OCI-LY3 (cell line): Measurements from ENCODE around the gene CDPF1.

Experiments used
- H2AFZ ChIP-seq: fragments of 200-600, 300-600 bp; shearing (Covaris generic); 2 replicates; pipeline ENCODE4 v1.6.0; 2014; ENCODE audit warnings: antibody characterized with exemption, low read depth, low read length
- H3K27ac ChIP-seq: fragments of 200-600, 300-600 bp; sonication (generic); 2 replicates; pipeline ENCODE4 v1.5.1; 2014; ENCODE audit warnings: mild to moderate bottlenecking, low read length, moderate library complexity, mixed read lengths
- H3K27me3 ChIP-seq: fragments of 200-600, 300-600 bp; sonication (generic); 2 replicates; pipeline ENCODE4 v1.6.1; 2014; ENCODE audit warnings: low read depth, low read length, mixed read lengths
- H3K36me3 ChIP-seq: fragments of 200-600, 300-600 bp; sonication (generic); replicated peaks from 2 replicates; pipeline ENCODE3; 2014; ENCODE audit warnings: low read depth, low read length, mixed read lengths
- H3K4me1 ChIP-seq: fragments of 300-600, 200-600 bp; sonication (generic); 2 replicates; pipeline ENCODE4 v1.6.1; 2014; ENCODE audit warnings: low read length, mixed read lengths
- H3K4me2 ChIP-seq: fragments of 200-600, 300-600 bp; sonication (generic); 2 replicates; pipeline ENCODE4 v1.6.1; 2014; ENCODE audit warnings: low read length, mixed read lengths
- H3K4me3 ChIP-seq: fragments of 300-600, 200-600 bp; sonication (generic); 2 replicates; pipeline ENCODE4 v1.5.1; 2014; ENCODE audit warnings: antibody characterized with exemption, mild to moderate bottlenecking, low read length, moderate library complexity
- H3K79me2 ChIP-seq: fragments of 300-600, 200-600 bp; shearing (Covaris generic); 2 replicates; pipeline ENCODE4 v1.6.1; 2014; ENCODE audit warnings: mild to moderate bottlenecking, low read length, mixed read lengths
- H3K9ac ChIP-seq: fragments of 300-600, 200-600 bp; shearing (Covaris generic); 2 replicates; pipeline ENCODE4 v1.6.0; 2014; ENCODE audit warnings: mild to moderate bottlenecking, low read length, moderate library complexity
- H3K9me3 ChIP-seq: fragments of 200-600, 300-600 bp; shearing (Covaris generic); 2 replicates; pipeline ENCODE4 v1.6.1; 2014; ENCODE audit warnings: low read length, mixed read lengths; ENCODE audit not compliant: insufficient read depth
- H4K20me1 ChIP-seq: fragments of 200-600, 300-600 bp; sonication (generic); 2 replicates; pipeline ENCODE4 v1.6.1; 2016; ENCODE audit warnings: low read length, mixed read lengths; ENCODE audit not compliant: insufficient read depth
- EZH2phosphoT487 ChIP-seq: fragments of 200-600 bp; shearing (Covaris generic); IDR thresholded peaks from 2 replicates; pipeline ENCODE4 v1.6.1; 2018; ENCODE audit warnings: antibody characterized with exemption, mixed run types, low read depth
- TF ChIP-seq, protein P1 (sequence below): fragments of 200-600, 300-600 bp; sonication (generic); IDR thresholded peaks from 2 replicates; pipeline ENCODE4 v1.5.1; 2014; ENCODE audit warnings: antibody characterized with exemption, low read length, low read depth

Gene CDPF1

DNA sequence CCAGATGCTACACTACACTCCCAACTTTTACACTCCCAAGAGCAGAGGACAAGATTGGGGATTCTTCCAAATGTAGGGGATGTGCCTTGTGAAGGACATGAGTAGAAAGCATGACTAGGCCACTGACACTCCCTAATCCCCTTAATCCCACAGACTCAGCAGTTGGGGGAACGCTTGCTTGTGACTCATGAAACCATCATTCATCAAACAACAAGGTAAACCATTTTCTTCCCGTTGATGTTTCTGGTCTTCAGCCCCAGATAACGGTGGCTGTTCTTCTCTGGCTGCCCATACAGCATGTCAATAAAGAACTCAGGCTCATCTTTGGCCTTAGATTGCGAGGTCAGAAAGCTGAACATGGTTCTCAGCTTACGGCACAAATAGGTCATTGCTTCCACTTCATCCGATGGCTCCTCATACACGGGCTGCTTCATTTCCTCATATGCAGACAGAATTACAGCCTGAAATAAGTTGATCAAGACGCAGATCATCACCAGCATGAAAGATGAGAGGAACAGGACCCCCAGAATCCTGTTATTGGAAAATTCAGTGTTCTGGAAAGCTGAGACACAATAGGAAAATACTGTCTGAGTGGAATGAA, 6.4 kb upstream of the CDPF1 start:
- Histone ChIP-seq H3K79me2 (no peaks in the 10 kb centered on the region), H4K20me1 (no peaks in the 10 kb centered on the region), H3K9ac (no peak overlapping the region), H3K27me3 (peaks cover 34% of the 10 kb centered on the region), H3K9me3 (no peaks in the 10 kb centered on the region), H3K4me3 (no peak overlapping the region), H3K4me1 (no peaks in the 10 kb centered on the region), H3K4me2 (no peak overlapping the region), H3K27ac (no peak overlapping the region), H3K36me3 (no peaks in the 10 kb centered on the region), H2AFZ (no peak overlapping the region)
- TF ChIP-seq, protein P1, sequence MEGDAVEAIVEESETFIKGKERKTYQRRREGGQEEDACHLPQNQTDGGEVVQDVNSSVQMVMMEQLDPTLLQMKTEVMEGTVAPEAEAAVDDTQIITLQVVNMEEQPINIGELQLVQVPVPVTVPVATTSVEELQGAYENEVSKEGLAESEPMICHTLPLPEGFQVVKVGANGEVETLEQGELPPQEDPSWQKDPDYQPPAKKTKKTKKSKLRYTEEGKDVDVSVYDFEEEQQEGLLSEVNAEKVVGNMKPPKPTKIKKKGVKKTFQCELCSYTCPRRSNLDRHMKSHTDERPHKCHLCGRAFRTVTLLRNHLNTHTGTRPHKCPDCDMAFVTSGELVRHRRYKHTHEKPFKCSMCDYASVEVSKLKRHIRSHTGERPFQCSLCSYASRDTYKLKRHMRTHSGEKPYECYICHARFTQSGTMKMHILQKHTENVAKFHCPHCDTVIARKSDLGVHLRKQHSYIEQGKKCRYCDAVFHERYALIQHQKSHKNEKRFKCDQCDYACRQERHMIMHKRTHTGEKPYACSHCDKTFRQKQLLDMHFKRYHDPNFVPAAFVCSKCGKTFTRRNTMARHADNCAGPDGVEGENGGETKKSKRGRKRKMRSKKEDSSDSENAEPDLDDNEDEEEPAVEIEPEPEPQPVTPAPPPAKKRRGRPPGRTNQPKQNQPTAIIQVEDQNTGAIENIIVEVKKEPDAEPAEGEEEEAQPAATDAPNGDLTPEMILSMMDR = no peak
- no peak for TF ChIP-seq EZH2phosphoT487

DNA sequence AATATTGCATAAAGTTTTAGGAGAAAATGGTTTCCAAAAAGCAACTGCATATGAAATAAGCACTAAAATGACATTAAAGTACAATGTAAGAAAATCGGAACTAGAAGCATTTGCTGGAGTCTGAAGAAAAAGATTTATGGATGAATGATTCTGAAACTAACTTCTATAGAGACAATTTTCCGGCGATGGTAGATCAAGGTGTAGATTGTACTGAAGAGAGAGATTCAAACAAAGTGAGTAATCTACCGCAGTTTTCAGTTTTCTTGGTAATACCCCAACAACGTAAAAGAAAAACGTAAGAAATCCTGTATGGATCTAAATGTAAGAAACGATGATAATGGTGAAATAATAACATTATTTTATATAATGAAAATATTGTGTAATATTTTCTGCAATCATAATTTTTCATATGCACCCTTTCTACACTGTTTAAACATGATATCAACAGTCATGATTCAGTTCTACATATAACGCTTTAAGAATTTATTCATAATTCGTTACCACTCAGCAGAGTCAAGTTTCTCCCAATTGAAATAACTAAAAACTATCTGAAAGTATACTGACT, 1.8 kb upstream of the CDPF1 start:
- Histone ChIP-seq H3K36me3 (peaks cover 3% of the 10 kb centered on the region), H4K20me1 (no peaks in the 10 kb centered on the region), H2AFZ (no peak overlapping the region), H3K4me2 (no peak overlapping the region), H3K9me3 (no peaks in the 10 kb centered on the region), H3K27me3 (no peaks in the 10 kb centered on the region), H3K27ac (no peak overlapping the region), H3K79me2 (peaks cover 17% of the 10 kb centered on the region), H3K4me1 (peaks cover 12% of the 10 kb centered on the region), H3K4me3 (no peak overlapping the region), H3K9ac (no peak overlapping the region)
- TF ChIP-seq, protein P1 = no peak
- TF ChIP-seq EZH2phosphoT487 = no peak

GRCh38 chr22:46251266-46251665, 1.2 kb upstream of the CDPF1 start:
- TF ChIP-seq, protein P1 = no peak
- no peak for TF ChIP-seq EZH2phosphoT487
- H3K36me3 ChIP-seq = peaks cover 3% of the 10 kb centered on the region
- H3K27me3 ChIP-seq = no peaks in the 10 kb centered on the region
- H2AFZ ChIP-seq = no peak overlapping the region
- H3K4me1 ChIP-seq = peaks cover 12% of the 10 kb centered on the region
- H3K4me3 ChIP-seq = peak overlapping the region; percentile 89; the same call in 1 of the 2 replicates
- H3K4me2 ChIP-seq = peak overlapping the region; percentile 96; the same call in 1 of the 2 replicates
- H3K27ac ChIP-seq = no peak overlapping the region
- no peaks in the 10 kb centered on the region for H4K20me1 ChIP-seq
- no peaks in the 10 kb centered on the region for H3K9me3 ChIP-seq
- H3K79me2 ChIP-seq = peaks cover 17% of the 10 kb centered on the region
- H3K9ac ChIP-seq = no peak overlapping the region

GRCh38 chr22:46250783-46251125, 661 bp upstream of the CDPF1 start:
- Histone ChIP-seq H3K27ac (no peak overlapping the region), H3K27me3 (no peaks in the 10 kb centered on the region), H3K4me3 (peak overlapping the region; percentile 89), H2AFZ (peak overlapping the region; percentile 86; the same call in 1 of the 2 replicates), H3K9me3 (no peaks in the 10 kb centered on the region), H3K9ac (peak overlapping the region; percentile 86), H3K4me2 (peak overlapping the region; percentile 96), H3K4me1 (peaks cover 12% of the 10 kb centered on the region), H4K20me1 (no peaks in the 10 kb centered on the region), H3K36me3 (peaks cover 3% of the 10 kb centered on the region), H3K79me2 (peaks cover 17% of the 10 kb centered on the region)
- TF ChIP-seq, protein P1 = no peak
